Epithelial cell of esophagus (primary cell): ENCODE results near the gene HES1.

ENCODE experiments used
- DNase-seq: peaks from one replicate; pipeline ENCODE4 v3.0.0; 2010; ENCODE audit warnings: low read depth
- H3K4me3 ChIP-seq: 2 replicates; pipeline ENCODE4 v1.5.1; 2011; ENCODE audit warnings: mild to moderate bottlenecking, low read length, control low read depth
- CTCF ChIP-seq: IDR thresholded peaks from 2 replicates; pipeline ENCODE4 v1.5.1; 2011; ENCODE audit warnings: low read depth, mild to moderate bottlenecking, low read length, control low read depth, inconsistent platforms; ENCODE audit not compliant: insufficient read depth; ENCODE audit errors: missing control alignments

HES1 gene

GRCh38 chr3:194162817-194163584, 27.1 kb downstream of the HES1 start:
- TF ChIP-seq CTCF, result no peak
- H3K4me3 ChIP-seq, result no peak overlapping the region
- DNase-seq, result no peak

- no peak for DNase-seq
- no peak overlapping the region for H3K4me3 ChIP-seq
- no peak for TF ChIP-seq CTCF
Observed at GRCh38 chr3:194163697-194164096, 27.7 kb downstream of the HES1 start.

DNA sequence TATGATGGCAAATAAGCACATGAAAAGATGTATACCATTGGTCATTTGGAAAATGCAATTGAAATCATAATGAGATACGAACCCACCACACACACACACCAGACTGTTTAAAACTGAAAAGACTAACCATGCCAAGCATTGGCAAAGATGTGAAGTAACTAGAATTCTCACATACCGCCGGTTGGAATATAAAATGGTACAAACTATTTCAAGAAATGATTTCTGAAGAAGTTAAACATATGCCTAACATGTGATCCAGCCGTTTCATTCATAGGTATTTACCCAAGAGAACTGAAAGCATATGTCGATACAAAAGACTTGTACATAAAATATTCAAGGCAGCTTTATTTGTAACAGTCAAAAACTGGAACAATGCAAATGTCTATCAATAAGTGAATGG, 28.9 kb downstream of the HES1 start:
- no peak overlapping the region for H3K4me3 ChIP-seq
- TF ChIP-seq CTCF, result no peak
- no peak for DNase-seq

GRCh38 chr3:194165271-194166018, 29.5 kb downstream of the HES1 start:
- TF ChIP-seq CTCF, result no peak
- no peak overlapping the region for H3K4me3 ChIP-seq
- no peak for DNase-seq

- TF ChIP-seq CTCF, result no peak
- no peak for DNase-seq
- no peak overlapping the region for H3K4me3 ChIP-seq
Observed at GRCh38 chr3:194166682-194167479, 30.9 kb downstream of the HES1 start.

- H3K4me3 ChIP-seq, result no peak overlapping the region
- TF ChIP-seq CTCF, result no peak
- DNase-seq, result no peak
Observed at GRCh38 chr3:194167480-194168282, 31.7 kb downstream of the HES1 start.
